DMS153 treated with DMSO at 0.1 percent for 48 hours (cell line): Measurements from ENCODE around the gene SLC25A44.
"Not testable (repeated sequence)": the region's sequence is repeated elsewhere in the genome, so short reads cannot be mapped to it uniquely, and the experiment has no call there.

Experiments
- DNase-seq: peaks from one replicate; lab custom pipeline; 2025; ENCODE audit not compliant: unreplicated experiment; lab: John Stamatoyannopoulos, UW

The SLC25A44 gene

DNA sequence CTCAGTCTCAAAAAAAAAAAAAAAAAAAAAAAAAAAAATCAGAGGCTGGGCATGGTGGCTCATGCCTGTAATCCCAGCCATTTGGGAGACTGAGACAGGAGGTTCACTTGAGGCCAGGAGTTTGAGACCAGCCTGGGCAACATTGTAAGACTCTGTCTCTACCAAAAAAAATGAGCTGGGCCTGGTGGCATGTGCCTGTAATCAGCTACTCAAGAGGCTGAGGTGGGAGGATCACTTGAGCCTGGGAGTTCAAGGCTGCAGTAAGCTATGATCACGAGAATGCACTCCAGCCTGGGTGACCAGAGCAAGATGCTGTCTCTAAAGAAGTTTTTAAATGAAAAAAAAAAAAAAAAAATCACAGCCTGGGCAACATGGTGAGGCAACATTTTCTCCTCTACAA is 30.2 kb upstream of the SLC25A44 start:
- DNase-seq, result no peak

DNA sequence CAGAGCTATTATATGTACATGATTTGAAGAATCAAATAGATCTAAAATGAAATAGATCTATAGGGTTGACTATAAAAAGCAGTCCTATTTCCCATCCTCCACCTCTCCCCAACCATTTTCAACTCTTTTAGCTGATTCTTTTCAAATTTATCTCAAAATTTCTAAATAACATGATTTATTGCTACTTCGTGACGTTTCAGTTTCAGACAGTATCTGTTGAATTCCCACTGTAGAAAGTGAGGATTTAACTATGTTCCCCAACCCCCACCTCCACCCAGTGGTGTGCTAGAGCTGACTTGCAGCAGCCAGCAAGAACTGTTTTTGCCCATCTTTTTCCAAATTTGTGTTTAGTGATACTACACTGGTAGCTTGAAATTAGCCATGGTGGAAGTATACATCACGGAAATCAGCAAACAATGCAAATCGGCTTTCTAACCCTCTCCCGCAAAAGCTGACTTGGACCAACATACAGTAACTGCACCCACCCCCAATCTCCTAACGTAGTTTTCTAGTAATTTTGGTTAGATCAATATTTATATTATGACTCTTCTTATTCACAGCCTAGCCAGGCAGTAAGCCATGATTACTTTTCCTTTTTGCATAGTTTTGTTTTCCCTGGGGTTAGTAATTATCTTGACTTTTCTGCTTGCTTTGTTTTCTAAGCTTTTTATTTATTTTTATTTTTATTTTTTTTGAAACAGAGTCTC is 29.6 kb upstream of the SLC25A44 start:
- DNase-seq, result no peak

DNA sequence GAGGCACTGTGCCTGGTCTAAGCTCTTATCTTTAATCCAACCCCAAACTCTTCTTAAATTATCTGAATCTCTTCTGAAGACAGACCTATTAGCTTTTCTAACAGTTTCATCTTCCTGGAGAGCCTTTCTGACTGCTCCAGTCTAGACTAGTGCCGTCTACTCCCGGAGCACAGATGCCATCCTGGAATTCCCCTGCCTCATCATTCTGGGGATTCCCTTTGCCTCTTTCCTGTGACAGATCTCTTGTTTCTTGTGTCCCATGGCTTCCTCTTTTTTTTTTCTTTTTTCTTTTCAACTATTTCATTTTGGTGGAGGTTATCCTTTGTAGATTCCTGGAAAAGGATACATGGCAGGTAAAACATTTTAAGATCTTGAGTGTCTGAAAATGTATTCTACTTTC is 28.8 kb upstream of the SLC25A44 start:
- no peak for DNase-seq

DNA sequence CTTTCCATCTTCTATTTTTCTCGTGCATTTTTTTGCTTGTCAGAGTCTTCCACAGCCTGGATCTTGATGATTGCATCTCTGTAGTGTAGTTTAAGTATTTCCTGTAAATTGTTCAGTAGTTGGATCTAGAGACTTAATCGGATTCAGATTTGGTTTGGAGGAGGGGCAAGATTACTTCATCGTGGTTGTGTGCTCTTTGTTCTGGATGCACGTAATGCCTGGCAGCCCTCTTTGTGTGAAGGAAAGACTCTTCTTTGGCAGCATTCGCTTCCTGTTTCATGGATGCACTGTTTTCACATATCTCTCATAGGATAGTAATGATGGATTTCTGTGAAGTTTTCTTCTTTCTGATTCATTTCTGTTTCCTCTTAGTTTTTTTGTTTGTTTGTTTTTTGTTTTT is 26.4 kb upstream of the SLC25A44 start:
- no peak for DNase-seq

DNA sequence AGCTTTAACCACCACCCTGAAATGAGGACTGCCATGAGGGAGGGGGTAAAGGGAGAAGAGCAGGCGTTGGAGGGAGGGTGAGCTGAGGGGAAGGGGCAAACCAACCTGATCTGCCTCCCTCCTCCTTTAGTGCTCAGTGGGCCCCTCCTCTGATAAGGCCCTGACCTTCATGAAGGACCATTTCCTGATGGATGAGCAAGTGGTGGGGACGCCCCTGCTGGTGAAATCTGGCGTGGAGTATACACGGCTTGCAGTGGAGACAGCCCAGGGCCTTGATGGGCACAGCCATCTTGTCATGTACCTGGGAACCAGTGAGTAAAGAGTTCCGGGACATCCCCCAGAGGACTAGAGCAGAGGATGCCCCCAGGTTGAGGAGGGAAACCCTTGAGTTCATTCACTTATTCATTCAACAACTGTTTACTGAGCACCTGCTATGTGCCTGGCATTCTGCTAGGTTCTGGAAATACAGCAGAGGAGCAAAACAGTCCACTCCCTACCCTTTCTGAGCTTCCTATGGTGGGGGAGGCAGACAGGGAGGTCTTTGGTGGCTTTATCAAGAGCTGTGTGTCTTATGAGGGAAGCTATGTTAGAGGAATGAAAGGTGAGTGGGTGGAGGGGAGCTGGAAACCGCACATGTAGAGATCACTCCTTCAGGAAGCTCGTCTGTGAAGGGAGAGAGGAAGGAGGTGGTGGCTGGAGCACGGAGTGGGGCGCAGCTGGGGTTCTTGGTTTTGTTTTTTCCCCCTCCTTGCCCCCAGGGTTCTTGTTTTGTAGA is 21.0 kb upstream of the SLC25A44 start:
- DNase-seq, result no peak

DNA sequence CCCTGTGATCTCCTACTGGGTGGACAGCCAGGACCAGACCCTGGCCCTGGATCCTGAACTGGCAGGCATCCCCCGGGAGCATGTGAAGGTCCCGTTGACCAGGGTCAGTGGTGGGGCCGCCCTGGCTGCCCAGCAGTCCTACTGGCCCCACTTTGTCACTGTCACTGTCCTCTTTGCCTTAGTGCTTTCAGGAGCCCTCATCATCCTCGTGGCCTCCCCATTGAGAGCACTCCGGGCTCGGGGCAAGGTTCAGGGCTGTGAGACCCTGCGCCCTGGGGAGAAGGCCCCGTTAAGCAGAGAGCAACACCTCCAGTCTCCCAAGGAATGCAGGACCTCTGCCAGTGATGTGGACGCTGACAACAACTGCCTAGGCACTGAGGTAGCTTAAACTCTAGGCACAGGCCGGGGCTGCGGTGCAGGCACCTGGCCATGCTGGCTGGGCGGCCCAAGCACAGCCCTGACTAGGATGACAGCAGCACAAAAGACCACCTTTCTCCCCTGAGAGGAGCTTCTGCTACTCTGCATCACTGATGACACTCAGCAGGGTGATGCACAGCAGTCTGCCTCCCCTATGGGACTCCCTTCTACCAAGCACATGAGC is 17.2 kb upstream of the SLC25A44 start:
- DNase-seq, result no peak

DNA sequence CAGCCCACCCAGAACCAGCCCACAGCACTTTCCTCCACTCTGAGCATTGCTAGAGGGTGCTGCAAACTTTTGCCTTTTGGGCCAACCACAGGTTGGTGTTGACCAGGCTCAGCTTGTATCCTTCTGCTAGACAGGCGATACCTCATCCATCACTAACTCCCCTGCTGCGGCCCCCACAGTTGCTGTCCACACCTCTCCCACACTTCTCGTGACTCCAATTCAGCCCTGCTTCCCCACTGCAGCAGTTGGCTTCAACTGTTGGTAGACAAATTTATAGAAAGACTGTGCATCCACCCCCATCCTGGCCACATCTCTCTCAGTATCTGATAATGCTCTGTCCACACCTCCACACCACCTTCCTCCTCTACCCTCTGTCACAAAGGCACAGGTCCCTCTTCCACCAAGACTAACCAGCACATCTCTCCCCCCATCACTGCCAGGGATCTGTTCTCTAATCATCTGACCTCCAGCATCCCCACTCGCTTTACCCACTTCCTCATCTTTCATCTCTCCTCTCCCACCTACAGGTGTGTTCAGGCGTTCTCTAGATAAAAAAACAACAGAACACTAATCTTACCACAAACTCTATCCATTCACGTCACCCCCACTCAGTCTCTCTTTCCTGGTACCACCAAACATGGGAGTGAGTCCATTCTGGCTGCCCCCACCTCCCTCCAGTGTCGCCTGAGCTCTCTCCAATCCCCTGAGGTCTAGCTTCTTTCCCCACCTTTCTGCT is 15.8 kb upstream of the SLC25A44 start:
- DNase-seq, result no peak

DNA sequence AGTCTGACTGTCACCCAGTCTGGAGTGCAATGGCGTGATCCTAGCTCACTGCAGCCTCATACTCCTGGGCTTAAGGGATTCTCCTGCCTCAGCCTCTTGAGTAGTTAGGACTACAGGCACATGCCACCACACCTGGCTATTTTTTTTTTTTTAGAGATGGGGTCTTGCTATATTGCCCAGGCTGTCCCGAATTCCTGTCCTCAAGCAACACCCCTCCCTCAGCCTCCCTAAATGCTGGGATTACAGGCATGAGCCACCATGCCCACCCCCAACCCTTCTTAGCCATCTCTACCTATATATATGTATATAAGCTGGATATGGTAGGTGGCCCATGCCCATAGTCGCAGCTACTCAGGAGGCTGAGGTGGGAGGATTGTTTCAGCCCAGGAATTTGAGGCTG is 13.4 kb upstream of the SLC25A44 start:
- DNase-seq, result no peak

DNA sequence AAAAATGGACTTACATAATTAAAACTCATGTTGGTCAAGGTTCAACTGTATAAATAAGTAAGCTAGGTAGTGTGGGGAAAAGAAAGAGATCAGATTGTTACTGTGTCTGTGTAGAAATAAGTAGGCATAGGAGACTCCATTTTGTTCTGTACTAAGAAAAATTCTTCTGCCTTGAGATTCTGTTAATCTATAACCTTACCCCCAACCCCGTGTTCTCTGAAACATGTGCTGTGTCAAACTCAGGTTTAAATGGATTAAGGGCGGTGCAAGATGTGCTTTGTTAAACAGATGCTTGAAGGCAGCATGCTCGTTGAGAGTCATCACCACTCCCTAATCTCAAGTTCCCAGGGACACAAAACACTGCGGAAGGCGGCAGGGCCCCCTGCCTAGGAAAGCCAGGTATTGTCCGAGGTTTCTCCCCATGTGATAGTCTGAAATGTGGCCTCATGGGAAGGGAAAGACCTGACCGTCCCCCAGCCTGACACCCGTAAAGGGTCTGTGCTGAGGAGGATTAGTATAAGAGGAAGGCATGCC is 12.4 kb upstream of the SLC25A44 start:
- not testable (repeated sequence) for DNase-seq

DNA sequence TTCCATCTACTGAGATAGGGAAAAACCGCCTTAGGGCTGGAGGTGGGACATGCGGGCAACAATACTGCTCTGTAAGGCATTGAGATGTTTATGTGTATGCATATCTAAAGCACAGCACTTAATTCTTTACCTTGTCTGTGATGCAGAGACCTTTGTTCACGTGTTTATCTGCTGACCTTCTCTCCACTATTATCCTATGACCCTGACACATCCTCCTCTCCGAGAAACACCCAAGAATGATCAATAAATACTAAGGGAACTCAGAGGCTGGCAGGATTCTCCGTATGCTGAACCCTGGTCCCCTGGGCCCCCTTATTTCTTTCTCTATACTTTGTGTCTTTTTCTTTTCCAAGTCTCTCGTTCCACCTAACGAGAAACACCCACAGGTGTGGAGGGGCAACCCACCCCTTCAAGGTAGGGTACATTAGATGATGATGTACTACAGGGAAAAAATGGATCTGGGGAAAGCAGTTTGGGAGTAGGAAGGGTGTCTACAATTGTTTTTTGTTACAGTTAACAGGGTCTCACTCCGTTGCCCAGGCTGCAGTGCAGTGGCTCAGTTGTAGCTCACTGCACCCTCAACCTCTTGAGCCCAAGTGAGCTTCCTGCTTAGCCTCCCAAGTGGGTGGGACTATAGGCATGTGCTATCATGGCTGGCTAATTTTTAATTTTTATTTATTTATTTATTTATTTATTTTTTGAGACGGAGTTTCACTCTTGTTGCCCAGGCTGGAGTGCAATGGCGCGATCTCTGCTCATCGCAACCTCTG is 11.7 kb upstream of the SLC25A44 start:
- not testable (repeated sequence) for DNase-seq

DNA sequence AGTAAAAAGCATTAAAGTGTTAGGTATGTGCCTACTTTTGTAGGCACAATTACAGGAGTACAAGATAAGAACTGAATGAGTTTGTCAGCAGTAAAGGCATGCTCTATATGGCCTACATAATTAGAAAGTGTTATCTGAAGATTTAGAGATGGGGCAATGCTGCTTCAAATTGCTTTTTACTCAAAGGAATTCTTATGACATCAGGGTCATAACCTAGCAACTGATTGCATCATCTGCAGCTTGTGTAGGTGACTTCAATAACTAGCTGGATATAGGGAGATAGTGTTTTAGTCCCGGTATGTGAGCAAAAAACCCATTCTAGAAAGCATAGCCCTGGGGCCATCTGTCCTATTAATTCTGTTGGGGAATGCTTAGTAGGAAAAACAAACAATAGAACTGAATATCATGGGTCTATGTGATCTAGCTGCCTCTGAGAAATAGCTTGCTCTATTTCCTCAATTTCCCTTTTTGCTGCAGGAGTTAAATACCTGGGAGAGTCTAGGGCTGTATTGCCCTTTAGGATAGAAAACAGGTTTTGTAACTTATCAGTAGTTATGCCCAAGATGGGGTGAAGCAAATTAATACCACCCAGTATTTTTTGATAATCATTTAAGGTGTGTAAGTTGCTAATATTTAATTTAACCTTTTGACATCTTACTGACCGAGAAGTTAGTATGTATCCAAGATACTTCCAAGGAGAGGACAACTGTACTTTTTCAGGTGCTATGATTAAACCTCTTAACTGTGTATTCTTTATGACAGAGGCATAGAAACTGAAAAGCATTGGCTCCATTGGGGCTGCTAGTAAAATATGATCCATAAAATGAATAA is 7.3 kb upstream of the SLC25A44 start:
- DNase-seq, result not testable (repeated sequence)

DNA sequence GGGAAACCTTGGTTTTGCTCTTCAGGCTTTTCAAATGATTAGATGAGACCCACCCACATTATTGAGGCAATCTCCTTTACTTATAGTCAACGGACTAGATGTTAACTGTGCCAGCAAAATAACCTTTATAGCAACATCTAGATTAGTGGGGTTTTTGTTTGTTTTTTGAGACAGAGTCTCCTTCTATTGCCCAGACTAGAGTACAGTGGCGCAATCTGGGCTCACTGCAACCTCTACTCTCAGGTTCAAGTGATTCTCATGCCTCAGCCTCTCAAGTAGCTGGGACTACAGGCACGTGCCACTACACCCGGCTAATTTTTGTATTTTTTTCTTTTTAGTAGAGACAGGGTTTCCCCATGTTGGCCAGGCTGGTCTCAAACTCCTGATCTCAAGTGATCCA is 3.6 kb upstream of the SLC25A44 start:
- DNase-seq, result not testable (repeated sequence)

DNA sequence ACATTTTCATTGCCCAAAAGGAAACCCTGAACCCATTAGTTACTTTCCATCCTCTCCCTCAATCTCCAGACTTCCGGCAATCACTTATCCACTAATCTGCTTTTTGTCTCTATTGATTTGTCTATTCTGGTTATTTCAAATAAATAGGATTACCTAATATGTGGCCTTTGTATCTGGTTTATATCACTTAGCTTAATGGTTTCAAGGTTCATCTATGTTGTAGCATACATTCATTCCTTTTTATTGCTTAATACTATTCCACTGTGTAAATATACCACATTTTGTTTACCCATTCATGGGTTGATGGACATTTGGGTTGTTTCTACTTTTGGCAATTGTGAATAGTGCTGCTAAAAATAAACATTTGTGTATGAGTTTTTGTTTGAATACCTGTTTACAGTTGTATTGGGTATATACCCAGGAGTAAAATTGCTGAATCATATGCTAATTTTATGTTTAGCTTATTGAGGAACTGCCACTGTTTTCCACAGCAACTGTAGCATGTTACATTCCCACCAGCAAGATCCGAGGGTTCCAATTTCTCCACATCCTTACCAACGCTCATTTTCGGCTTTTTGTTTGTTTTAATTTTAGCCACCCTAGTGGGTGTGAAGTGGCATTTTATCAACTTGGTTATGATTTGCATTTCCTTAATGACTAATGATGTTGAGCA is 2.5 kb upstream of the SLC25A44 start:
- no peak for DNase-seq

DNA sequence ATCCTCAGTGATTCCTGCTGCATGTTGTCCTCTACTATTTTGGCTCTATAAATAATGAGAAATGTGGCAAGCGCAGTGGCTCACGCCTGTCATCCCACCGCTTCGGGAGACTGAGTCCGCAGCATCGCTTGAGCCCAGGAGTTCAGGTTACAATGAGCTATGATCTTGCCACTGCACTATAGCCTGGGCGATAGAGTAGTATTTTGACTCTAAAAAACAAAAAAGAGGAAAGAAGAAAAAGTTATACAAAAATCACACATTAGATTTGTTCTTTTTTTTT is 756 bp upstream of the SLC25A44 start:
- no peak for DNase-seq

DNA sequence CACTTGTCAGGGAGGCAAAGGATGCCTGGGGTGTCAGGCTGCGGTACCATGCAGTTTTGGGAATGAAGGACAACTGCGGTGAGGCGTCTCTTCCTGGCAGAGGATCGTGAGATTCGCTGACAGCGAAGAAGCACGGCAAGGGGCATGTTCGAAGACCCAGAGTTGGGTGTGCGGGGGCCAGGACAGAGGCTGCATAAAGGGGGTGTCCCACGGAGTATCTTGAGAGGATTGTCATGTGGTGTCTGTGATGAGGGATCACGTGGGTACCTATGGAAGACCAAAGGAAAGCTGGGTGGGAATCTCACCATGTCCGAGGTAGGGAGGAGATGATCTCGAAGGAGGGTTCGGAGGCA is 372 bp downstream of the SLC25A44 start:
- no peak for DNase-seq

DNA sequence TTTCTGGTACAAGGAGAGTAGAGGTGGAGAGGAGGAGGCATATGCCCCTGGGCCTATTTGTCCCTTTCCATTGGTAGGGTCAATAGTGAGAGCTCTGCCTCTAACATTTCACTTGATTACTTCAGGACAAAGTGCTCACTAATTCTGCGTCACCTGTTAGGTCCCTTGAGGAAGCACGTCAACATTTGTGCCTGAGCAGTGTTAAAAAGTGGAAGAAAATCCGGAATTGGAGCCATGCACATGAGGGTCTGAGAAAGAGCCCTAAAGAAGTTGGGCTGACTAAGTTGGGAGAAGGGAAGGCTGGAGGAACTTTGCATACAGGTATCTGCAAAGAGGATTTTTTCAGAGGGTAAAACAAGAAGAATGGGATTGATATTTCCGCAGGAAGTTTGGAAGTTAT is 1.9 kb downstream of the SLC25A44 start:
- DNase-seq, result no peak

DNA sequence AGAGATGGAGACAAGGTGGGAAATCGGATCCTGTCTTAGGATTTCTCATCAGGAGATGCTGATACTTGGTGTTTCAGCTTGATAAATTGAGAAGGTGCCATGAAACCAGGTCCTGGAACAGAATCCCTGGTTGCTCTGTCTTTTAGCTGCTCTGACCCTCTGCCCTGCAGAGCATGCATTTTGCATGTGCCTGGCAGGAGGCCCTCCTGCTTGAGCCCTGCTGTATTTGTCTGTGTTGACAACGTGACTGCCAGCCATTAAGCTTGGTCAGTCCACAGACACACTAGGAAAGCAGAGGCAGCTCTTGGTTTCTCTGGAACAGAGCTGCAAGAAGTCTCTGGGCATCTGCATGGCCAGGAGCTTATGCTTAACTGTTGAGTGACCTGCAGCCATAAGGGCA is 2.5 kb downstream of the SLC25A44 start:
- DNase-seq, result no peak

DNA sequence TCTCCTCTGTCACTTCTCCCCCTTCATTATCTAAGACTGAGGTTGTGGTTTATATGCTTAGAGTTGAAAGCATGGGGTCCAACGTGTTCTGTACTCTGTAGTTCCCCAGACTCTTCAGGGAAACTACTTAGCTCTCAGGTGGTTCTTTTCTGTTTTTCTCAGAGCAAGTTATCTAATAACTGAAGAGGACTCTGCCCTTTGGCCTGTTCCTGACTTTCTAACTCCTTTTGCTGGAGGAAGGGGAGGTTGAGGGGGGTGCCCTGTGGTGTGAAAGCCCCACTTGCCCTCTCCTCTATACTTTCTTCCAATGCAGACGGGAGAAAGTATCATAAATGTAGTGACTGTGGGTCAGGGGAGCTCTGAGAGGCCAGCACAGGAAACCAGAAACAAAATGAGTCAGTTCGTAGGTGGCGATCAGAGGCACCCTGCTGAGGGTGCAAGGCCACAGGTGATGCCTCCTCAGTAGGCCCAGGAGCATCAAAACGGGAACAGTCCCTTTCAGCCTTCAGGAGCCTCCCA is 5.0 kb downstream of the SLC25A44 start:
- DNase-seq, result no peak

DNA sequence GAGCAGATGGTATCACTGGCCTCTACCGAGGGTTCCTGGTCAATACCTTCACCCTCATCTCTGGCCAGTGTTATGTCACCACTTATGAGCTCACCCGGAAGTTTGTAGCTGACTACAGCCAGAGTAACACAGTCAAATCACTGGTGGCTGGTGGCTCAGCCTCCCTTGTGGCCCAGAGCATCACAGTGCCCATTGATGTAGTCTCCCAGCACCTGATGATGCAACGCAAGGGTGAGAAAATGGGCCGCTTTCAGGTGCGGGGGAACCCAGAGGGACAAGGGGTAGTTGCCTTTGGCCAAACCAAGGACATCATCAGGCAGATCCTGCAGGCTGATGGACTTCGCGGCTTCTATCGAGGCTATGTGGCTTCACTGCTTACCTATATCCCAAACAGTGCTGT is 6.1 kb downstream of the SLC25A44 start:
- no peak for DNase-seq
